ENCODE results near the gene MAPRE3. TPM values are rescaled to one million over a fixed set of nuclear protein-coding genes. Genes with fewer than 3 reads are reported as not detected.

Gene MAPRE3
- total RNA-seq, 2 donors from 2014 or later = 9.3 to 15.8 TPM

- DNase-seq (no peak), ATAC-seq (no peak)
- no peaks in the 10 kb centered on the region for H3K36me3 ChIP-seq (replicated peaks in 1 of 2; ENCODE audit: insufficient read depth in 1 of 2, low read depth in 2 of 2)
- TF ChIP-seq POLR2A (IDR thresholded peaks at IDR 0.05) (no peak), CTCF (IDR thresholded peaks at IDR 0.05) (no peak)
- no peak overlapping the region for H3K4me3 ChIP-seq
- H3K9me3 ChIP-seq = no peaks in the 10 kb centered on the region
- WGBS, 2 donors = 77 to 84% methylated on average over 4 of the region's 4 CpGs
- intact Hi-C loops (cut with DNase I) = no loop called here
- H3K4me1 ChIP-seq = no peaks in the 10 kb centered on the region
- no peaks in the 10 kb centered on the region for H3K27me3 ChIP-seq
- H3K27ac ChIP-seq = no peak overlapping the region
Observed at GRCh38 chr2:26988058-26988860, 17.8 kb downstream of the MAPRE3 start.

DNA sequence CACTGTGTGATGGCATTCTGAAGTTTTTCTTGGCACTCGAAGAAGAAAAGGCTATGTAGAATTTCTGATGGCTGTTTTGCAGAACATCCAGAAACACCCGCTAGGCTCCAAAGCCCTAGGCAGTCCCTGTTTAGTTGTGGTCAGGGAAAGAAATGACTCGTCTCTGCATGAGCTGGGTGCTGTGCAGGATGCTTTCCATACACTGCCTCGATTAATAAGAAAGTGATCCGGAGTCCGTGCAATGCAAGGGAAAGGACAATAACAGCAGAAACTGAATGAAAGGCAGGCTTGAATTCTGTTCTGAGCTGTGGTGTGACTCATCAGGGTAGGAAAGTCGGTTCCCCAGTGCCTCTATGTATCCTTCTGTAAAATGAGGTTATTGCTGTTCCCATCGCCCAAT is 18.7 kb downstream of the MAPRE3 start:
- H3K4me1 ChIP-seq = no peaks in the 10 kb centered on the region
- no peaks in the 10 kb centered on the region for H3K9me3 ChIP-seq
- H3K36me3 ChIP-seq (replicated peaks in 1 of 2; ENCODE audit: insufficient read depth in 1 of 2, low read depth in 2 of 2) = no peaks in the 10 kb centered on the region
- ATAC-seq (no peak), DNase-seq (no peak)
- WGBS, 2 donors = 78 to 83% methylated on average over 8 of the region's 8 CpGs
- H3K27ac ChIP-seq = no peak overlapping the region
- TF ChIP-seq CTCF (IDR thresholded peaks at IDR 0.05) (no peak), POLR2A (IDR thresholded peaks at IDR 0.05) (no peak)
- intact Hi-C loops (cut with DNase I) = no loop called here
- no peak overlapping the region for H3K4me3 ChIP-seq
- H3K27me3 ChIP-seq = no peaks in the 10 kb centered on the region

DNA sequence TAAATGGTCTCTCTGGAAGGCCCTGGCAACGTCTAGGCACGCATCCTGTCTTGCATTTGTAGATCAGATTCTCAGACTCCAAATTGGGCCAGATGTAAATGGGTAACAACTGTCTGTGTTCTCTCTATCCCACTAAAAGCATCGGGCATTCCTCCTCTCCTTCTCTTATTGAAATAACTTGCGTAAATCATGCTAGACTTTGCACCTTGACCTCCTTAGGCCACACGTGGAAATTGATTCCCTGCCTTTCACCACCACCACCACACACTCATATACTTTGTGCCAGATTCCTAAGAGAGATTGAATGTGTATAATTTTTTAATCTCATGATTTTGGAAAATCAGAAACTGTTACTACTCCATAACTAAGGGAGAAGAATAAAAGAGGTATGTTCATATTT is 21.3 kb downstream of the MAPRE3 start:
- Histone ChIP-seq H3K36me3 (replicated peaks in 1 of 2; ENCODE audit: insufficient read depth in 1 of 2, low read depth in 2 of 2) (no peaks in the 10 kb centered on the region), H3K27me3 (no peaks in the 10 kb centered on the region), H3K27ac (no peak overlapping the region), H3K4me1 (no peaks in the 10 kb centered on the region), H3K4me3 (no peak overlapping the region), H3K9me3 (no peaks in the 10 kb centered on the region)
- ATAC-seq = no peak
- no peak for TF ChIP-seq POLR2A (IDR thresholded peaks at IDR 0.05)
- no peak for TF ChIP-seq CTCF (IDR thresholded peaks at IDR 0.05)
- whole genome bisulfite sequencing, 2 donors = 49 to 56% methylated on average over 5 of the region's 5 CpGs
- intact Hi-C loops (cut with DNase I) = no loop called here
- DNase-seq = no peak

GRCh38 chr2:26993768-26994167 is 23.3 kb downstream of the MAPRE3 start:
- no peak overlapping the region for H3K27ac ChIP-seq
- H3K27me3 ChIP-seq = no peaks in the 10 kb centered on the region
- ATAC-seq = no peak
- H3K4me1 ChIP-seq = no peaks in the 10 kb centered on the region
- no peak for DNase-seq
- no peaks in the 10 kb centered on the region for H3K9me3 ChIP-seq
- WGBS, 2 donors = 67 to 92% methylated on average over 1 of the region's 1 CpG
- TF ChIP-seq POLR2A (IDR thresholded peaks at IDR 0.05) (no peak), CTCF (IDR thresholded peaks at IDR 0.05) (no peak)
- intact Hi-C loops (cut with DNase I) = no loop called here
- H3K36me3 ChIP-seq (replicated peaks in 1 of 2; ENCODE audit: insufficient read depth in 1 of 2, low read depth in 2 of 2) = no peaks in the 10 kb centered on the region
- no peak overlapping the region for H3K4me3 ChIP-seq

DNA sequence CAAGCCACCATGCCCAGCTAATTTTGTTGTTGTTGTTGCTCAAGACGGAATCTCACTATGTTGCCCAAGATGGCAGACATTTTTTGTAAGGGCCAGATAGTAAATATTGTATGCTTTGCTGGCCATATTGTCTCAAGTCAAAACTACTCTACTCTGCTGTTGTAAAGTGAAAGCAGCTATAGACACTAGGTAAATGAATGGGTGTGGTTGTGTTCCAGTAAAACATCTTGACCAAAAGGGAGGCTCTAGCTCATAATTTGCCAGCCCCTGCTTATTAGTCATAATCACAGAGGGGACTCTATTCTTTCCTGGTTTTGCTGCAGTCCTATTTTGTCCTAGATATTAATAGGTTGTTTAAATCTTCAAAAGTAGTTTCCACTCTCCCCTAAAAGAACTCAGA is 24.5 kb downstream of the MAPRE3 start:
- no peaks in the 10 kb centered on the region for H3K36me3 ChIP-seq (replicated peaks in 1 of 2; ENCODE audit: insufficient read depth in 1 of 2, low read depth in 2 of 2)
- TF ChIP-seq CTCF (IDR thresholded peaks at IDR 0.05) (no peak), POLR2A (IDR thresholded peaks at IDR 0.05) (no peak)
- DNase-seq (no peak), ATAC-seq (no peak)
- H3K27ac ChIP-seq = no peak overlapping the region
- H3K4me1 ChIP-seq = no peaks in the 10 kb centered on the region
- WGBS, 2 donors = 67 to 82% methylated on average over 1 of the region's 1 CpG
- no peaks in the 10 kb centered on the region for H3K9me3 ChIP-seq
- no peak overlapping the region for H3K4me3 ChIP-seq
- H3K27me3 ChIP-seq = no peaks in the 10 kb centered on the region
- intact Hi-C loops (cut with DNase I) = no loop called here

All from body of pancreas (tissue), 4 donors.